HepG2 (cell line): ENCODE results near the gene CENPP. TPM values are rescaled to one million over a fixed set of nuclear protein-coding genes. Genes with fewer than 3 reads are reported as not detected.

Source experiments
- ARID3A ChIP-seq: IDR thresholded peaks from 2 replicates; pipeline ENCODE4 v1.6.1; 2012; ENCODE audit warnings: low read depth, low read length, improper control_type of control experiment
- FOXJ3 ChIP-seq: sonication (generic); formaldehyde crosslinking; IDR thresholded peaks from 2 replicates; pipeline ENCODE4 v1.4.0; 2020; ENCODE audit warnings: missing genetic modification reagents, mild to moderate bottlenecking, borderline replicate concordance
- GTF3A ChIP-seq: sonication (generic); formaldehyde crosslinking; conservative IDR thresholded peaks from 2 replicates; pipeline ENCODE4 v1.4.0; 2020; ENCODE audit warnings: mild to moderate bottlenecking, missing genetic modification reagents
- HDAC2 ChIP-seq: sonication (generic); formaldehyde crosslinking; IDR thresholded peaks from 2 replicates; pipeline ENCODE4 v1.4.0; 2020; ENCODE audit warnings: missing genetic modification reagents
- HNF4G ChIP-seq, 2 experiments: sonication (generic) in 1 of 2; formaldehyde crosslinking in 1 of 2; IDR thresholded peaks; 2 replicates each; pipeline versions ENCODE4 v1.4.0 to v1.6.1; 2011 to 2020; ENCODE audit warnings: borderline replicate concordance in 2 of 2, low read depth in 2 of 2, mild to moderate bottlenecking in 2 of 2, low read length in 1 of 2, missing genetic modification reagents in 1 of 2, moderate library complexity in 1 of 2
- HOMEZ ChIP-seq: IDR thresholded peaks from 2 replicates; pipeline ENCODE4 v1.6.1; 2016; ENCODE audit warnings: low read depth
- KLF12 ChIP-seq: sonication (generic); formaldehyde crosslinking; IDR thresholded peaks from 2 replicates; pipeline ENCODE4 v1.4.0; 2020; ENCODE audit warnings: missing genetic modification reagents, borderline replicate concordance
- MXD4 ChIP-seq: IDR thresholded peaks from 2 replicates; pipeline ENCODE4 v1.6.1; 2016; ENCODE audit warnings: mild to moderate bottlenecking, missing biosample characterization, missing genetic modification reagents
- NBN ChIP-seq: fragments of 450-650 bp; conservative IDR thresholded peaks from 2 replicates; pipeline ENCODE4 v1.6.1; 2017
- PHF21A ChIP-seq: sonication (generic); formaldehyde crosslinking; IDR thresholded peaks from 2 replicates; pipeline ENCODE4 v1.5.0; 2020; ENCODE audit warnings: mild to moderate bottlenecking, missing genetic modification reagents
- SALL1 ChIP-seq: sonication (generic); formaldehyde crosslinking; IDR thresholded peaks from 2 replicates; pipeline ENCODE4 v1.8.0; 2022; ENCODE audit warnings: mild to moderate bottlenecking, missing genetic modification reagents
- SNRNP70 ChIP-seq: fragments of 200-400 bp; formaldehyde crosslinking; IDR thresholded peaks from 2 replicates; pipeline ENCODE4 v1.6.1; 2017; ENCODE audit warnings: mild to moderate bottlenecking, low read depth, low read length, moderate library complexity
- ZBTB38 ChIP-seq: sonication (generic); formaldehyde crosslinking; IDR thresholded peaks from 2 replicates; pipeline ENCODE4 v1.5.1; 2020; ENCODE audit warnings: mild to moderate bottlenecking, missing genetic modification reagents
- ZNF12 ChIP-seq: sonication (generic); formaldehyde crosslinking; IDR thresholded peaks from 2 replicates; pipeline ENCODE4 v1.5.0; 2020; ENCODE audit warnings: missing genetic modification reagents
- ZNF207 ChIP-seq: fragments of 450-650 bp; IDR thresholded peaks from 2 replicates; pipeline ENCODE4 v1.6.1; 2016; ENCODE audit warnings: antibody characterized with exemption, borderline replicate concordance
- ZNF232 ChIP-seq: sonication (generic); formaldehyde crosslinking; IDR thresholded peaks from 2 replicates; pipeline ENCODE4 v1.4.0; 2020; ENCODE audit warnings: missing genetic modification reagents, borderline replicate concordance
- ZNF335 ChIP-seq: sonication (generic); formaldehyde crosslinking; IDR thresholded peaks from 2 replicates; pipeline ENCODE4 v1.4.0; 2020; ENCODE audit warnings: missing genetic modification reagents
- ZNF431 ChIP-seq: sonication (generic); formaldehyde crosslinking; IDR thresholded peaks from 2 replicates; pipeline ENCODE4 v1.9.0; 2022; ENCODE audit warnings: missing genetic modification reagents, low read depth, mild to moderate bottlenecking, borderline replicate concordance
- ZNF503 ChIP-seq: sonication (generic); formaldehyde crosslinking; IDR thresholded peaks from 2 replicates; pipeline ENCODE4 v1.4.0; 2020; ENCODE audit warnings: missing genetic modification reagents
- ZNF562 ChIP-seq: sonication (generic); formaldehyde crosslinking; IDR thresholded peaks from 2 replicates; pipeline ENCODE4 v1.8.0; 2022; ENCODE audit warnings: missing genetic modification reagents, borderline replicate concordance
- ZNF670 ChIP-seq: sonication (generic); formaldehyde crosslinking; IDR thresholded peaks from 2 replicates; pipeline ENCODE4 v1.8.0; 2022; ENCODE audit warnings: mild to moderate bottlenecking, missing genetic modification reagents, borderline replicate concordance
- ZNF674 ChIP-seq: sonication (generic); formaldehyde crosslinking; IDR thresholded peaks from 2 replicates; pipeline ENCODE4 v1.5.0; 2020; ENCODE audit warnings: low read depth, mild to moderate bottlenecking, missing genetic modification reagents
- ZNF761 ChIP-seq: sonication (generic); formaldehyde crosslinking; conservative IDR thresholded peaks from 2 replicates; pipeline ENCODE4 v1.4.0; 2020; ENCODE audit warnings: mild to moderate bottlenecking, missing genetic modification reagents
- polyA plus RNA-seq, 8 experiments: library from polyadenylated mRNA; depleted of rRNA in 3 of 8; stranded (reverse) in 7 of 8; unstranded in 1 of 8; fragments of >200 nt; fragmentation: Illumina TruSeq in 4 of 8; extraction: Trizol in 4 of 8; gene quantifications; 2 replicates each; pipeline versions ENCODE4 v1.2.1 to v1.2.3, GENCODE V29; 2011 to 2016; ENCODE audit warnings: low read depth in 4 of 8, missing spikeins in 1 of 8, mixed read lengths in 1 of 8; ENCODE audit not compliant: insufficient read depth in 1 of 8
- total RNA-seq, 5 experiments: library from RNA; depleted of rRNA; stranded (reverse); fragments of >200 nt; fragmentation: Illumina TruSeq; extraction: Trizol; gene quantifications; 2 replicates each; pipeline ENCODE4 v1.2.3, GENCODE V29; 2016; ENCODE audit warnings: low read depth in 1 of 5
- TF ChIP-seq, protein P1 (sequence below): sonication (generic); formaldehyde crosslinking; IDR thresholded peaks from 2 replicates; pipeline ENCODE4 v1.8.1; 2023; ENCODE audit warnings: mild to moderate bottlenecking, missing genetic modification reagents
- TF ChIP-seq, protein P2 (sequence below): sonication (generic); formaldehyde crosslinking; IDR thresholded peaks from 2 replicates; pipeline ENCODE4 v1.4.0; 2020; ENCODE audit warnings: mild to moderate bottlenecking, missing genetic modification reagents

The CENPP gene
- total and polyA plus RNA-seq, 2 of the 13 experiments (the other 11 are each of a cell fraction or from before 2014, with no cell fraction given) = 2.0 to 11.4 TPM

DNA sequence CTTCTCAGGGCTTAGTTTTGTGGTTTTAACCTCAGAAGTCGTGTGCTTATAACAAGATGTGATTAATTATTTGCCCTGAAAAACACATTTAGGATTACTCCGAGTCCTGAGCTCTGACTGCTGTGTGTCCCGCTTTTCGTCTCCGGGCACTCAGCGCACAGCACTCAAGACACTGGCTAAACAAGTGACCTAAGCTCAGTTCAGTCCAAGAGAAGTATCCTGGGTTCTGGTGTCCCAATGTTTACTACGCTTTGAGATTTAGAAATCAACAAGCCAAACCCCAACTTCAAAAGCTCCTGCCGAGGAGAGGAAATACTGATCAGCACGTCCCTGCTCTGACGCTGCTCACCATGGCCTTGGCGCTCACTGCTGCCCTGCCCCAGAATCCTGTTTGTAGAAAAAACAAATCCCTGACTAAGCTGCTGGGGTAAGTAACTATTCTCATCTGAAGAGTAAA lies 290.9 kb downstream of the CENPP start (continued):
- TF ChIP-seq MXD4 (no peak), ZNF674 (no peak), HNF4G (IDR thresholded peaks at IDR 0.05; ENCODE audit: borderline replicate concordance, low read depth, low read length) (no peak), HNF4G (CRISPR knock-in tag; IDR thresholded peaks at IDR 0.05; ENCODE audit: borderline replicate concordance, low read depth) (no peak), HOMEZ (CRISPR knock-in tag) (peak; percentile 72), HDAC2 (peak; percentile 53), GTF3A (no peak), ARID3A (no peak), NBN (no peak), ZNF12 (CRISPR knock-in tag) (no peak), PHF21A (CRISPR knock-in tag) (peak; percentile 79), SNRNP70 (no peak), FOXJ3 (CRISPR knock-in tag) (peak; percentile 83; the same call in 1 of the 2 replicates), ZNF207 (no peak), ZBTB38 (peak; percentile 87), ZNF335 (CRISPR knock-in tag) (no peak), SALL1 (peak; percentile 91), ZNF761 (CRISPR knock-in tag) (no peak), ZNF431 (no peak; the same call in 1 of the 2 replicates), ZNF562 (CRISPR knock-in tag) (no peak), ZNF232 (CRISPR knock-in tag) (no peak), KLF12 (CRISPR knock-in tag) (no peak), ZNF670 (CRISPR knock-in tag) (peak; percentile 84), ZNF503 (CRISPR knock-in tag) (peak; percentile 73; the same call in 1 of the 2 replicates)
- TF ChIP-seq, protein P1, sequence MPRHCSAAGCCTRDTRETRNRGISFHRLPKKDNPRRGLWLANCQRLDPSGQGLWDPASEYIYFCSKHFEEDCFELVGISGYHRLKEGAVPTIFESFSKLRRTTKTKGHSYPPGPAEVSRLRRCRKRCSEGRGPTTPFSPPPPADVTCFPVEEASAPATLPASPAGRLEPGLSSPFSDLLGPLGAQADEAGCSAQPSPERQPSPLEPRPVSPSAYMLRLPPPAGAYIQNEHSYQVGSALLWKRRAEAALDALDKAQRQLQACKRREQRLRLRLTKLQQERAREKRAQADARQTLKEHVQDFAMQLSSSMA (CRISPR knock-in tag) = no peak
- TF ChIP-seq, protein P2, sequence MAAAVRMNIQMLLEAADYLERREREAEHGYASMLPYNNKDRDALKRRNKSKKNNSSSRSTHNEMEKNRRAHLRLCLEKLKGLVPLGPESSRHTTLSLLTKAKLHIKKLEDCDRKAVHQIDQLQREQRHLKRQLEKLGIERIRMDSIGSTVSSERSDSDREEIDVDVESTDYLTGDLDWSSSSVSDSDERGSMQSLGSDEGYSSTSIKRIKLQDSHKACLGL = no peak
